ENCODE results near the gene AGAP2. TPM values are rescaled to one million over a fixed set of nuclear protein-coding genes. Genes with fewer than 3 reads are reported as not detected.

The AGAP2 gene
- polyA plus RNA-seq, 3 donors = 0.20 to 3.4 (median 0.65) TPM

DNA sequence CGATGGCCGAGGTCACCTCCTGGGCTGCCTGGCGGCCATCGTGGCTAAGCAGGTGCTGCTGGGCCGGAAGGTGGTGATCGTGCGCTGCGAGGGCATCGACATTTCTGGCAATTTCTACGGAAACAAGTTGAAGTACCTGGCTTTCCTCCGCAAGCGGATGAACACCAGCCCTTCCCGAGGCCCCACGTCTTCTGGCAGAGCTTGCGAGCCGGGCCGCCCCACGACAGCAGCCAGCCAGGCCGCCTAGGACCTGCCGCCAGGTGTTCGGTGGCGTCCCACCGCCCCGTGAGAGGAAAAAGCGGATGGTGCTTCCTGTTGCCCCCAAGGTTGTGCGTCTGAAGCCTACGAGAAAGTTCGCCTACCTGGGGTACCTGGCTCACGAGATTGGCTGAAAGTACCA is 63.9 kb downstream of the AGAP2 start:
- no peak overlapping the region for H3K4me3 ChIP-seq (replicated peaks in 1 of 3; ENCODE audit: low read depth in 2 of 3, low read length in 3 of 3)
- H3K4me1 ChIP-seq (ENCODE audit: control insufficient read depth in 1 of 2, insufficient read depth in 2 of 2, low read length in 2 of 2) = no peaks in the 10 kb centered on the region
- no peak overlapping the region for H3K27ac ChIP-seq (ENCODE audit: low read depth in 1 of 2, low read length in 2 of 2)
- H3K27me3 ChIP-seq (ENCODE audit: control insufficient read depth in 2 of 2, insufficient read depth in 2 of 2, low read length in 2 of 2) = no peaks in the 10 kb centered on the region
- H3K79me2 ChIP-seq (ENCODE audit: insufficient read depth, low read length) = no peaks in the 10 kb centered on the region
- no peaks in the 10 kb centered on the region for H3K36me3 ChIP-seq (replicated peaks in 1 of 2; ENCODE audit: control insufficient read depth in 1 of 2, insufficient read depth in 2 of 2, low read length in 2 of 2)
- H3K27me3 Mint-ChIP-seq (ENCODE audit: low read depth in 3 of 3) = peaks cover 5 to 11% (median 9%) of the 10 kb centered on the region in 3 donors
- no peaks in the 10 kb centered on the region for H3K36me3 Mint-ChIP-seq
- WGBS (ENCODE audit: insufficient coverage) = 94% methylated on average over 29 of the region's 29 CpGs
- H3K4me2 ChIP-seq (replicated peaks; ENCODE audit: extremely low read depth, low read length, poor library complexity, severe bottlenecking) = no peak overlapping the region
- no peak overlapping the region for H2AFZ ChIP-seq (ENCODE audit: insufficient read depth, low read depth, low read length, poor library complexity, severe bottlenecking)
- peaks cover 0 to 3% (median 0%) of the 10 kb centered on the region in 7 donors for H3K9me3 Mint-ChIP-seq
- H3K4me3 Mint-ChIP-seq = no peak overlapping the region
- TF ChIP-seq CTCF (IDR thresholded peaks at IDR 0.05) = no peak
- DNase-seq = no peak
- H3K27ac Mint-ChIP-seq = no peak overlapping the region
- no peak overlapping the region for H3K9ac ChIP-seq (ENCODE audit: insufficient read depth, low read length, poor library complexity, severe bottlenecking)
- H4K20me1 ChIP-seq (ENCODE audit: insufficient read depth, low read length) = no peaks in the 10 kb centered on the region
- no peaks in the 10 kb centered on the region for H3K9me3 ChIP-seq (replicated peaks in 1 of 2; ENCODE audit: control insufficient read depth in 1 of 2, insufficient read depth in 1 of 2, low read length in 2 of 2)
- H3K4me1 Mint-ChIP-seq = no peaks in the 10 kb centered on the region
- intact Hi-C loops (cut with micrococcal nuclease) = no loop called here

Other genes starting within 250 kb of the AGAP2 start
- 100 to 1,000 TPM in 1 of 3 donors, 1 to 10 TPM in 2; 9.3 to 163 (median 9.4) TPM for gene DDIT3, start 218.2 kb downstream of the AGAP2 start, polyA plus RNA-seq
- 10 to 100 TPM in 1 of 3 donors, 1 to 10 TPM in 2; 2.4 to 47.7 (median 2.6) TPM for gene MBD6, start 215.9 kb downstream of the AGAP2 start, polyA plus RNA-seq
- gene DCTN2, start 191.6 kb downstream of the AGAP2 start, polyA plus RNA-seq = 10 to 100 TPM; 72.8 to 94.5 (median 82.2) TPM
- under 1 TPM in 1 of 3 donors, not detected in 2; 0.01 TPM for gene KIF5A, start 188.7 kb downstream of the AGAP2 start, polyA plus RNA-seq
- gene PIP4K2C, start 147.6 kb downstream of the AGAP2 start, polyA plus RNA-seq = 10 to 100 TPM; 12.3 to 18.6 (median 16.9) TPM
- 1 to 10 TPM in 1 of 3 donors, under 1 TPM in 1, not detected in 1; 0.08 to 1.3 TPM for gene DTX3, start 133.9 kb downstream of the AGAP2 start, polyA plus RNA-seq
- gene ARHGEF25, start 127.3 kb downstream of the AGAP2 start, polyA plus RNA-seq = not detected
- not detected for gene B4GALNT1, start 105.5 kb downstream of the AGAP2 start, polyA plus RNA-seq
- gene OS9, start 44.6 kb downstream of the AGAP2 start, polyA plus RNA-seq = 100 to 1,000 TPM in 2 of 3 donors, 10 to 100 TPM in 1; 90.9 to 484 (median 128) TPM
- gene TSPAN31, start 6.3 kb upstream of the AGAP2 start, polyA plus RNA-seq = 10 to 100 TPM; 20.6 to 48.1 (median 43.0) TPM
- 10 to 100 TPM; 26.2 to 38.4 (median 27.4) TPM for gene CDK4, start 13.6 kb upstream of the AGAP2 start, polyA plus RNA-seq
- gene MARCHF9, start 16.4 kb upstream of the AGAP2 start, polyA plus RNA-seq = 1 to 10 TPM in 1 of 3 donors, under 1 TPM in 2; 0.14 to 9.5 (median 0.23) TPM
- under 1 TPM in 1 of 3 donors, not detected in 2; 0.81 TPM for gene CYP27B1, start 28.3 kb upstream of the AGAP2 start, polyA plus RNA-seq
- 1 to 10 TPM; 3.4 to 5.0 (median 3.7) TPM for gene METTL1, start 33.4 kb upstream of the AGAP2 start, polyA plus RNA-seq
- 1 to 10 TPM; 3.4 to 4.2 (median 3.4) TPM for gene EEF1AKMT3, start 33.9 kb upstream of the AGAP2 start, polyA plus RNA-seq
- 10 to 100 TPM in 2 of 3 donors, 1 to 10 TPM in 1; 4.5 to 22.6 (median 21.8) TPM for gene TSFM, start 44.0 kb upstream of the AGAP2 start, polyA plus RNA-seq
- gene AVIL, start 80.0 kb upstream of the AGAP2 start, polyA plus RNA-seq = 1 to 10 TPM in 1 of 3 donors, under 1 TPM in 1, not detected in 1; 0.11 to 7.2 TPM
- gene CTDSP2, start 108.0 kb upstream of the AGAP2 start, polyA plus RNA-seq = 100 to 1,000 TPM in 1 of 3 donors, 10 to 100 TPM in 2; 59.1 to 148 (median 70.2) TPM
- 10 to 100 TPM; 12.4 to 27.5 (median 24.8) TPM for gene ATP23, start 202.8 kb upstream of the AGAP2 start, polyA plus RNA-seq

Measured in CD14-positive monocyte (primary cell).